GM12878 (cell line): ENCODE measurements around the gene PRR7. TPM values are rescaled to one million over a fixed set of nuclear protein-coding genes. Genes with fewer than 3 reads are reported as not detected.

Experiments
- ATAC-seq: fragments of 200-7000 bp; cut with Tn5 transposase; 3 replicates; pipeline ENCODE4 v1.9.1; 2020; ENCODE audit warnings: mild to moderate bottlenecking, moderate library complexity
- BruUV-seq: library from RNA; stranded (reverse); fragments of 400-500 nt; replicated peaks from 2 replicates; lab custom pipeline; 2021; lab: Mats Ljungman, UMichigan
- CTCF ChIA-PET: fragments of 300-600 bp; sonication (Branson Sonifier 250); formaldehyde crosslinking; extraction: SDS; loops from one replicate; lab custom pipeline; 2021; ENCODE audit warnings: inconsistent platforms; lab: Yijun Ruan, JAX
- POLR2A ChIA-PET: fragments of 350-600 bp; formaldehyde crosslinking; extraction: SDS; loops from one replicate; lab custom pipeline; 2021; ENCODE audit warnings: inconsistent platforms; lab: Charles Lee
- RAD21 ChIA-PET: fragments of 300-600 bp; sonication (Branson Sonifier 250); formaldehyde crosslinking; loops from one replicate; lab custom pipeline; 2023; ENCODE audit warnings: antibody characterized with exemption; ENCODE audit not compliant: unreplicated experiment; lab: Charles Lee
- SMC1A ChIA-PET: fragments of 300-600 bp; sonication (Branson Sonifier 250); formaldehyde crosslinking; loops from one replicate; lab custom pipeline; 2023; ENCODE audit not compliant: unreplicated experiment, uncharacterized antibody; lab: Charles Lee
- DNase-seq: peaks from one replicate; pipeline ENCODE4 v3.0.0-alpha.2; 2011; ENCODE audit warnings: low read depth, low spot score
- FAIRE-seq: peaks from 3 replicates; lab custom pipeline; 2011; peaks lifted over from hg19 to GRCh38; lab: Jason Lieb, UNC
- H2AFZ ChIP-seq: 2 replicates; pipeline ENCODE4 v1.6.0; 2011; ENCODE audit warnings: low read depth, low read length, control low read depth; ENCODE audit not compliant: control insufficient read depth
- H3K27ac ChIP-seq: 2 replicates; pipeline ENCODE4 v1.5.1; 2011; ENCODE audit warnings: control low read depth; ENCODE audit not compliant: control insufficient read depth, insufficient read depth
- H3K27me3 ChIP-seq, 2 experiments: replicated peaks in 1 of 2; 2 replicates each; pipeline versions ENCODE4 v1.6.0 to v1.6.1; 2011; ENCODE audit warnings: low read length in 1 of 2; ENCODE audit not compliant: control insufficient read depth in 2 of 2, insufficient read depth in 2 of 2
- H3K36me3 ChIP-seq, 2 experiments: 2 replicates each; pipeline ENCODE4 v1.5.1; 2011; ENCODE audit warnings: low read length in 1 of 2; ENCODE audit not compliant: control insufficient read depth in 2 of 2, insufficient read depth in 2 of 2
- H3K4me1 ChIP-seq: 2 replicates; pipeline ENCODE4 v1.6.1; 2011; ENCODE audit warnings: mild to moderate bottlenecking, low read length, moderate library complexity, mixed read lengths; ENCODE audit not compliant: control insufficient read depth, insufficient read depth
- H3K4me2 ChIP-seq: 2 replicates; pipeline ENCODE4 v1.6.0; 2011; ENCODE audit warnings: control low read depth; ENCODE audit not compliant: control insufficient read depth, insufficient read depth
- H3K4me3 ChIP-seq: fragments of 200-600 bp; sonication (generic); 2 replicates; pipeline ENCODE4 v1.5.1; 2016
- H3K79me2 ChIP-seq: 2 replicates; pipeline ENCODE4 v1.6.0; 2011; ENCODE audit warnings: low read length; ENCODE audit not compliant: control insufficient read depth, insufficient read depth
- H3K9ac ChIP-seq: 2 replicates; pipeline ENCODE4 v1.8.0; 2011; ENCODE audit warnings: low read length, control low read depth, mixed read lengths; ENCODE audit not compliant: control insufficient read depth, insufficient read depth
- H3K9me3 ChIP-seq: replicated peaks from 3 replicates; pipeline ENCODE4 v1.5.1; 2011; ENCODE audit warnings: mild to moderate bottlenecking, low read length; ENCODE audit not compliant: control insufficient read depth, insufficient read depth
- H4K20me1 ChIP-seq: 2 replicates; pipeline ENCODE4 v1.6.0; 2011; ENCODE audit not compliant: control insufficient read depth, insufficient read depth
- RCOR1 ChIP-seq: conservative IDR thresholded peaks from 2 replicates; pipeline ENCODE4 v1.6.1; 2012; ENCODE audit warnings: low read depth, low read length, improper control_type of control experiment
- WGBS: methylation state at CpG from one replicate; pipeline ENCODE4 v1.1.6; 2016; ENCODE audit warnings: low lambda C conversion rate; ENCODE audit not compliant: insufficient replicate concordance, insufficient coverage; ENCODE audit errors: missing lambda C conversion rate; 5-methylcytosine and 5-hydroxymethylcytosine counted together
- in situ Hi-C: fragments of 300-500 bp; cut with MboI; formaldehyde crosslinking; loops from 9 replicates; pipeline ENCODE4 v1.14.3; 2018; ENCODE audit warnings: mixed read lengths
- intact Hi-C: fragments of 100-400 bp; cut with micrococcal nuclease; formaldehyde crosslinking; loops from one replicate; pipeline ENCODE4 v1.14.2; 2022; ENCODE audit not compliant: unreplicated experiment
- polyA plus RNA-seq, 11 experiments: library from polyadenylated mRNA; depleted of rRNA in 4 of 11; unstranded in 6 of 11; stranded (reverse) in 5 of 11; fragments of >200 nt; fragmentation: Nextera tagmentation in 4 of 11; fragmentation: Illumina TruSeq in 1 of 11; extraction: Ambion mirVana in 4 of 11; extraction: Trizol in 1 of 11; gene quantifications; 1 replicate in 1 of 11; 2 replicates in 10 of 11; pipeline versions ENCODE4 v1.2.1 to v1.2.3, GENCODE V29; 2011 to 2016; ENCODE audit warnings: inconsistent platforms in 2 of 11, missing spikeins in 2 of 11, low read depth in 1 of 11
- total RNA-seq, 4 experiments: library from RNA; depleted of rRNA in 3 of 4; stranded (reverse); fragments of >200 nt in 3 of 4; fragmentation: Illumina TruSeq in 1 of 4; extraction: Trizol in 1 of 4; gene quantifications; 2 replicates each; pipeline versions ENCODE4 v1.2.1 to v1.2.3, GENCODE V29; 2013 to 2021
- TF ChIP-seq, protein P1 (sequence below): fragments of 450-650 bp; IDR thresholded peaks from 2 replicates; pipeline ENCODE4 v1.6.1; 2017; ENCODE audit warnings: mild to moderate bottlenecking, moderate library complexity
- TF ChIP-seq, protein P2 (sequence below): IDR thresholded peaks from 2 replicates; pipeline ENCODE4 v1.6.1; 2012; ENCODE audit warnings: improper control_type of control experiment, low read depth, low read length; ENCODE audit not compliant: insufficient replicate concordance

The PRR7 gene
- total and polyA plus RNA-seq, 10 of the 15 experiments (the other 5 are each of a cell fraction or from before 2014, with no cell fraction given): 0.09 to 18.8 (median 4.6) TPM; not detected in 2

DNA sequence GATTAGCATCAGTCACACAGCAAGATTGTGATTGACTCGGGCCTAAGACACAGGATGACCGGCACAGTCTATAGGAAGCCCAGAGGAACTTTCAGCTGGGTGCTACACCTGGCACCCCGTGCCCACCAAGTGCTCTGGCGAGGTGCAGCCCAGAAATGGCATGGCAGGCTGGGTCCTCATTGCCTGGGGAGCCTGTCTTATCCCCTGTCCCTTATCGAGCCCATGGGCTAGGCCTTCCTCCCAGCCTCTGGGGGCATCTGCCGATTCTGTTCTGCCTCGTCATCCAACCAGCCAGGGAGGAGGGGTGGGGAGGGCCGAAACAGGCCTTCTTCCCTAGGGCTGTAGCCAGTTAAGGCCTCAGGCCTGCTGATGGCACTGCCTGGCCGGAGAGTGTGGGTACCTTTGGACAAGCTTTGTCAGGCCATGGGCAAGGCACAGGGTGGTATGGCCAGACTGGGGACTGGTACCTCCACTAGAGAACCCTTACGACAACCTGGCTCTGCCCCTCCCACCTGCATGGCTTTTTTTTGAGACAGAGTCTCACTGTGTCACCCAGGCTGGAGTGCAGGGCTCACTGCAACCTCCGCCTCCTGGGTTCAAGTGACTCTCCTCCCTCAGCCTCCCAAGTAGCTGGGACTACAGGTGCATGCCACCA lies 18.6 kb upstream of the PRR7 start (continued):
- TF ChIP-seq, protein P1, sequence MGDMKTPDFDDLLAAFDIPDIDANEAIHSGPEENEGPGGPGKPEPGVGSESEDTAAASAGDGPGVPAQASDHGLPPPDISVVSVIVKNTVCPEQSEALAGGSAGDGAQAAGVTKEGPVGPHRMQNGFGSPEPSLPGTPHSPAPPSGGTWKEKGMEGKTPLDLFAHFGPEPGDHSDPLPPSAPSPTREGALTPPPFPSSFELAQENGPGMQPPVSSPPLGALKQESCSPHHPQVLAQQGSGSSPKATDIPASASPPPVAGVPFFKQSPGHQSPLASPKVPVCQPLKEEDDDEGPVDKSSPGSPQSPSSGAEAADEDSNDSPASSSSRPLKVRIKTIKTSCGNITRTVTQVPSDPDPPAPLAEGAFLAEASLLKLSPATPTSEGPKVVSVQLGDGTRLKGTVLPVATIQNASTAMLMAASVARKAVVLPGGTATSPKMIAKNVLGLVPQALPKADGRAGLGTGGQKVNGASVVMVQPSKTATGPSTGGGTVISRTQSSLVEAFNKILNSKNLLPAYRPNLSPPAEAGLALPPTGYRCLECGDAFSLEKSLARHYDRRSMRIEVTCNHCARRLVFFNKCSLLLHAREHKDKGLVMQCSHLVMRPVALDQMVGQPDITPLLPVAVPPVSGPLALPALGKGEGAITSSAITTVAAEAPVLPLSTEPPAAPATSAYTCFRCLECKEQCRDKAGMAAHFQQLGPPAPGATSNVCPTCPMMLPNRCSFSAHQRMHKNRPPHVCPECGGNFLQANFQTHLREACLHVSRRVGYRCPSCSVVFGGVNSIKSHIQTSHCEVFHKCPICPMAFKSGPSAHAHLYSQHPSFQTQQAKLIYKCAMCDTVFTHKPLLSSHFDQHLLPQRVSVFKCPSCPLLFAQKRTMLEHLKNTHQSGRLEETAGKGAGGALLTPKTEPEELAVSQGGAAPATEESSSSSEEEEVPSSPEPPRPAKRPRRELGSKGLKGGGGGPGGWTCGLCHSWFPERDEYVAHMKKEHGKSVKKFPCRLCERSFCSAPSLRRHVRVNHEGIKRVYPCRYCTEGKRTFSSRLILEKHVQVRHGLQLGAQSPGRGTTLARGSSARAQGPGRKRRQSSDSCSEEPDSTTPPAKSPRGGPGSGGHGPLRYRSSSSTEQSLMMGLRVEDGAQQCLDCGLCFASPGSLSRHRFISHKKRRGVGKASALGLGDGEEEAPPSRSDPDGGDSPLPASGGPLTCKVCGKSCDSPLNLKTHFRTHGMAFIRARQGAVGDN: peak; percentile 68

DNA sequence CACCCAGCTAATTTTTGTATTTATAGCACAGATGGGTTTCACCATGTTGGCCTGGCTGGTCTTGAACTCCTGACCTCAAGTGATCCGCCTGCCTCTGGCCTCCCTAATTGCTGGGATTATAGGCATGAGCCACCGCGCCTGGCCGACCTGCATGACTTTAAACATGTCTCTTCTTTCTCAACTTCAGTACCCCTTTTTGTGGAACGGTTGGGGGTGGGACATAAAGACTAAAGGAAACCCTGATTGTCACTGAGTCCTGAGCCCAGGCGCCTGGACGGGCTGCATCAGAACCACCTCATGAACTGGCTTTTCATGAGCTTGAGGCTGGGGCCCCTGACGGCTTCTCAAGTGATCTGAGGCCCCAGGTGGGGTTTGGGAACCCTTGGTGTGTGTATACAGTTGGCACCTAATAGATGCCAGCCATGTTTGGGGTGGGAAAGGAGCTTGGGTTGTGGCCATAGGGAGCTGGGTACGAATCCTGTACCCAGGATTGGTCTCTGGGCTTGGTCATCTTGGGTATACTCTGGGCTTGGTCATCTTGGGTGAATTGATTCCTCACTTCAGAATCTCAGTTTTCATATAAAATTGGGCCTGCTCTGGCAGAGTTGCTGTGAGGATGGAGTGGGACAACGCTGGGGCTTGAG lies 17.9 kb upstream of the PRR7 start:
- POLR2A ChIA-PET: interaction anchor here (1.1 to 13.4 kb wide), 11 partner anchors 10 to 127 kb away, joined by 3 to 358 read pairs (median 5); partner anchors contain the start of genes F12, PFN3 and PRR7
- RAD21 ChIA-PET: interaction anchor here (1.0 to 11.0 kb wide), 11 partner anchors 15 to 109 kb away, joined by 3 to 288 read pairs (median 5); partner anchors contain the start of genes DOK3, F12 and PRR7
- H4K20me1 ChIP-seq: no peaks in the 10 kb centered on the region
- H3K9me3 ChIP-seq: no peaks in the 10 kb centered on the region
- peaks cover 58% of the 10 kb centered on the region for H3K79me2 ChIP-seq
- H3K36me3 ChIP-seq: peaks cover 11 to 16% of the 10 kb centered on the region in 2 experiments; a peak in 3 of 4 replicates
- peak overlapping the region; percentile 94 for H3K27ac ChIP-seq
- ATAC-seq (no peak), DNase-seq (no peak), FAIRE-seq (no peak)
- no peak overlapping the region for H2AFZ ChIP-seq
- H3K9ac ChIP-seq: peak overlapping the region; percentile 93
- H3K4me2 ChIP-seq: peak overlapping the region; percentile 65
- H3K4me1 ChIP-seq: peaks cover 56% of the 10 kb centered on the region
- 14% methylated on average over 10 of the region's 10 CpGs for WGBS
- peak overlapping the region; percentile 83 for H3K4me3 ChIP-seq
- in situ Hi-C loops (no loop called here), intact Hi-C loops (no loop called here)
- TF ChIP-seq, protein P2, sequence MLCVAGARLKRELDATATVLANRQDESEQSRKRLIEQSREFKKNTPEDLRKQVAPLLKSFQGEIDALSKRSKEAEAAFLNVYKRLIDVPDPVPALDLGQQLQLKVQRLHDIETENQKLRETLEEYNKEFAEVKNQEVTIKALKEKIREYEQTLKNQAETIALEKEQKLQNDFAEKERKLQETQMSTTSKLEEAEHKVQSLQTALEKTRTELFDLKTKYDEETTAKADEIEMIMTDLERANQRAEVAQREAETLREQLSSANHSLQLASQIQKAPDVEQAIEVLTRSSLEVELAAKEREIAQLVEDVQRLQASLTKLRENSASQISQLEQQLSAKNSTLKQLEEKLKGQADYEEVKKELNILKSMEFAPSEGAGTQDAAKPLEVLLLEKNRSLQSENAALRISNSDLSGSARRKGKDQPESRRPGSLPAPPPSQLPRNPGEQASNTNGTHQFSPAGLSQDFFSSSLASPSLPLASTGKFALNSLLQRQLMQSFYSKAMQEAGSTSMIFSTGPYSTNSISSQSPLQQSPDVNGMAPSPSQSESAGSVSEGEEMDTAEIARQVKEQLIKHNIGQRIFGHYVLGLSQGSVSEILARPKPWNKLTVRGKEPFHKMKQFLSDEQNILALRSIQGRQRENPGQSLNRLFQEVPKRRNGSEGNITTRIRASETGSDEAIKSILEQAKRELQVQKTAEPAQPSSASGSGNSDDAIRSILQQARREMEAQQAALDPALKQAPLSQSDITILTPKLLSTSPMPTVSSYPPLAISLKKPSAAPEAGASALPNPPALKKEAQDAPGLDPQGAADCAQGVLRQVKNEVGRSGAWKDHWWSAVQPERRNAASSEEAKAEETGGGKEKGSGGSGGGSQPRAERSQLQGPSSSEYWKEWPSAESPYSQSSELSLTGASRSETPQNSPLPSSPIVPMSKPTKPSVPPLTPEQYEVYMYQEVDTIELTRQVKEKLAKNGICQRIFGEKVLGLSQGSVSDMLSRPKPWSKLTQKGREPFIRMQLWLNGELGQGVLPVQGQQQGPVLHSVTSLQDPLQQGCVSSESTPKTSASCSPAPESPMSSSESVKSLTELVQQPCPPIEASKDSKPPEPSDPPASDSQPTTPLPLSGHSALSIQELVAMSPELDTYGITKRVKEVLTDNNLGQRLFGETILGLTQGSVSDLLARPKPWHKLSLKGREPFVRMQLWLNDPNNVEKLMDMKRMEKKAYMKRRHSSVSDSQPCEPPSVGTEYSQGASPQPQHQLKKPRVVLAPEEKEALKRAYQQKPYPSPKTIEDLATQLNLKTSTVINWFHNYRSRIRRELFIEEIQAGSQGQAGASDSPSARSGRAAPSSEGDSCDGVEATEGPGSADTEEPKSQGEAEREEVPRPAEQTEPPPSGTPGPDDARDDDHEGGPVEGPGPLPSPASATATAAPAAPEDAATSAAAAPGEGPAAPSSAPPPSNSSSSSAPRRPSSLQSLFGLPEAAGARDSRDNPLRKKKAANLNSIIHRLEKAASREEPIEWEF: peak; percentile 41
- no peak for TF ChIP-seq RCOR1
- SMC1A ChIA-PET: interaction anchor here (0.6 to 7.5 kb wide), 10 partner anchors 10 to 73 kb away, joined by 3 to 73 read pairs (median 14); partner anchors contain the start of genes PFN3 and PRR7
- no TSS peak for BruUV-seq
- CTCF ChIA-PET: interaction anchor here (0.6 to 13.2 kb wide), 14 partner anchors 18 to 391 kb away, joined by 3 to 188 read pairs (median 4); partner anchors contain the start of genes PFN3 and PRR7
- H3K27me3 ChIP-seq: no peaks in the 10 kb centered on the region
